G401.6 (cell line): ENCODE results near the gene PCDH9.

ENCODE experiments used
- FAIRE-seq: peaks from 2 replicates; lab custom pipeline; 2012; peaks lifted over from hg19 to GRCh38; lab: Jason Lieb, UNC

PCDH9 gene

GRCh38 chr13:66443926-66444325 lies 786.2 kb downstream of the PCDH9 start:
- no peak for FAIRE-seq

GRCh38 chr13:66440938-66441337 lies 789.2 kb downstream of the PCDH9 start:
- FAIRE-seq = no peak

- no peak for FAIRE-seq
Observed at GRCh38 chr13:66430728-66431127, 799.4 kb downstream of the PCDH9 start.

GRCh38 chr13:66430269-66430668 lies 799.9 kb downstream of the PCDH9 start:
- no peak for FAIRE-seq

GRCh38 chr13:66429156-66429555 lies 801.0 kb downstream of the PCDH9 start:
- FAIRE-seq = no peak

- FAIRE-seq = no peak
Observed at GRCh38 chr13:66427458-66427861, 802.7 kb downstream of the PCDH9 start.

DNA sequence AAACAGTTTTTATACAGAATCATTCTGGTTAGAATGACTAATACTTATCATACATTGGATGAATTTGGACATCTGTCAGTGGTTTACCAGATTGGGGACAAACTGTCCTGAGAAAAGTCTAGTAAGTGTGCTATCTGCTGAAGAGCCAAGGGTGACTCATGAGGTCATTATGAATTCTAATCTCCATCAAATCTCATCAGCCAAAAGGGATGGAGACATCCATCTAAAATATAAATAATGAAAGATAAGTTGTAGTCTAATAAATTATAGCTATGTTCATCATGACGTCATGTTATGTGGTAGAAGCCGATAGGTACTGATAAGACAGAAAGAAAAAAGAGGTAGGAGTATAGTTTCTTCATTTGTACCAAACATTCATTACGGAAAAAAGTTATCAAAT lies 804.4 kb downstream of the PCDH9 start:
- no peak for FAIRE-seq

- no peak for FAIRE-seq
Observed at GRCh38 chr13:66424422-66424821, 805.7 kb downstream of the PCDH9 start.

DNA sequence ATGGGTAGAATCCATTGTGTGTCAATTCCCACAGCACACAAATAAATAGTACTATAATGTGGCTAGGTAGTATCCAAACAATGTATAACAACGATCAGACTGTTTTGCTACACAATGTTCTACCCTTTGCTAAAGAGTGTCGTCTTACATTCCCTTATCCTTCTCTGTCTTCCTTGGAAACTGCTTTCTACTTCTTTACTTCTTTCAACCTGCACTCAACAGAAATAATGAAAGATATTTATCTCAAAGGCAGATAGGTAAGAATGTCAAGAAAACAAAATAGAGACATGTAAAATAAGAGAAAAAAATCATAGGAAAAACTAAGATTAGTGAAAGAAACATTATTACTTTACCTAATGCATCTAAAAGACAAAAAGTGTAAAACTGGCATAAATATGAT lies 814.7 kb downstream of the PCDH9 start:
- no peak for FAIRE-seq

GRCh38 chr13:66414066-66414800 lies 815.9 kb downstream of the PCDH9 start:
- FAIRE-seq = no peak

DNA sequence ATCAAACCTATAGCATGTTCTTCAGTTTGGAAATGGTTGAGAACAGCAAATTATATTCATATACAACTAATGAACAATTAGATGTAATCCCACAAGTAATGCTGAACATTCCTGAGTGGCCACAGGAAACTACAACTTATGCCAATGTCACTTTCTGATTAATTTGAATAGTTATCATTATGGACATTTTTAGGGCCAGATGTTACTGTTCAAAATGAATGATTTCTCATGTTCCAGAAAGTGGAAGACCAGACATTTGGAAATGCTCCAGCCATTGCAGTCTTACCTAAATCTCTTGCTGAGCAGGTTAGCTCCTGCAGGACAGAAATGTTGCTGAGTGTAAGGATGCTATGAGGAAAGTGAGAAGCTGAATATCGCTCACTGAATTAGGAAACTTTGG lies 819.8 kb downstream of the PCDH9 start:
- no peak for FAIRE-seq

GRCh38 chr13:66409542-66409941 lies 820.6 kb downstream of the PCDH9 start:
- no peak for FAIRE-seq

- no peak for FAIRE-seq
Observed at GRCh38 chr13:66407128-66407527, 823.0 kb downstream of the PCDH9 start.

GRCh38 chr13:66405908-66406802 lies 824.0 kb downstream of the PCDH9 start:
- FAIRE-seq = no peak

DNA sequence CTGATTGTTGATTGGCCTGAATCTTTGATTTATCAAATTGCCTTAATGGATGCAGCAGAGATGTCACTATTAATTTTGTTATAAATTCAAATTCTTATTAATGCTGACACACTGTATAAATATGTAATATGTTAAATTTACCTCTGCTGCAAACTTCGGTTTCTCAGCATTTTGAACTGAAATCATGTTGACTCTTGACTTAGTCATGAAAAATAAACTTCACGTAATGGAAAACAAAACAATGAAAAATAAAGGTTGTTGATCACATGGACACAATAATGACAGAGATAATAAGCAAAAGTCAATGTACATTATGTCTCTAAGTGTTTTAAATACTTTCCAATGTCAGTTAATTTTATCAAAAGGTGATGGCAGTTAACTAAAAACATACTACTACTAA lies 827.6 kb downstream of the PCDH9 start:
- FAIRE-seq = no peak

DNA sequence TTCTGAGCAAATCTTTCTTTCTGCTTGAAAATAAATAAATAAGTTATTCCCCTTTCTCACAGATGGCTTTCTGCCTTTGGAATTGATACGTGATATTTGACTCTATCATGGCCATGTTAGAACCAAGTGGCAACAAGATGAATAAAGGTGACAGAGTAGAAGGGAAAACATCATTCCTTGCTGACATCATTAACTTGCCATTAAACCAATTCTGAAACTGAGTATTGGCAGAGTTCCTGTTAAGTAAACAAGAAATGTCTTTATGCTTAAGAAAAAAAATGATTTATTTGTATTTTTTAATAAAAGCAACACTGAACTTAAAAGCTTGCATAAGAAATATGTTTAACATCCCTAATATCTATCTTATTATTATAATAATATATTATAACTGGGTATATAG lies 828.1 kb downstream of the PCDH9 start:
- FAIRE-seq = no peak

DNA sequence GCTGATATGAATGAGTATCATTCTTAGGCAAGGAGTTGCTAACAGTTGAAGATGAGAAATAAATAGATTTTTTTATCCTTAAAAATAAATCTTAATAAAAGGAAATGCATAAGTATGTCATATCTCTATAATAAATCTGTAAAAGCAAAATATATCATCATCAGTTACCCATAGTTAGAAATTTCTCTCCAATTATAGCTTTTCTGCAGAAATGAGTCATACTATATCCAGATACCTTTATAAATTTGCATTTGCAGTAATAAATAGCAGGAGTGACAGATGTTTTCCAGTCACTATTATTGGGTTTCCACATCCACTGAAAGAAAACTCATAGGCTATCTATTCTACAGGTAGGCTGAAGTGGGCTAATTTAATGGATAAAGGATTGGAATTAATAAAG lies 829.8 kb downstream of the PCDH9 start:
- no peak for FAIRE-seq

DNA sequence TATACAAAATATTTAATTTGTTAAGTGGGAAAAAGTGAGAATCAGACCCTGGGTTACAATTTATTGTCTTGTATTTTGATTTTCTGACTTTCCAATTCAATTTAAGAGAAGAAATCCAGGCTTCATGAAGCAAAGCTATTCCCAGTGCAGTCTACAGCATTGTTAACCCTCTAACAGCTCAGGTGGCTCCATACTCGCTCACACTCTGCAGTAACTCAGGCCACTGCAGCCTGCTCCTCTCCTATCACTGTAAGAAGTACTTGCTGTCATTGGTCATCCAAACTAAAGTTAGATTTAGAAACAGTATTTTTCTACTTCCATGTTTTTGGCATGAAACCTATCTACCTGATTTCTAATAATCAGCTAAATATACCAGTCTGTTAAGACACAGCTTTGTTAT lies 830.3 kb downstream of the PCDH9 start:
- no peak for FAIRE-seq

- no peak for FAIRE-seq
Observed at GRCh38 chr13:66397133-66397532, 833.0 kb downstream of the PCDH9 start.

DNA sequence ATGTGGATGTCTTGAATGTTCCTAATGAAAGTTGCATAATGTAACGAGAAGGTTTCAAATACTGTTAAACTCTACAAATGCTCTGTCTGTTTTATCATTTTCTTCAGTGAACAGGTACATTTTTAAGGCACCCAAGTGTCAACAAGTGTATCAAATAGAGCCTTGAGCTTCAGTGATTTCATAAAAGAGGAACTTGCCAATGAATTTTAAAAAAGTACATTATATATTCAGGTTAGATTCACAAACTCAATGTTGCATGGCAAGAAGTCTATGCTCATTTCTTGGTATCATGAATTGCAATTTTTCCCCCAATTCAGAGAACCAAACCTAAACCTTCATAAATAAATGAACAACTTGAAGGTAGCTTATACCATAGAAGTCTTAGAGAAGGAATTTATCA lies 838.8 kb downstream of the PCDH9 start:
- FAIRE-seq = no peak

DNA sequence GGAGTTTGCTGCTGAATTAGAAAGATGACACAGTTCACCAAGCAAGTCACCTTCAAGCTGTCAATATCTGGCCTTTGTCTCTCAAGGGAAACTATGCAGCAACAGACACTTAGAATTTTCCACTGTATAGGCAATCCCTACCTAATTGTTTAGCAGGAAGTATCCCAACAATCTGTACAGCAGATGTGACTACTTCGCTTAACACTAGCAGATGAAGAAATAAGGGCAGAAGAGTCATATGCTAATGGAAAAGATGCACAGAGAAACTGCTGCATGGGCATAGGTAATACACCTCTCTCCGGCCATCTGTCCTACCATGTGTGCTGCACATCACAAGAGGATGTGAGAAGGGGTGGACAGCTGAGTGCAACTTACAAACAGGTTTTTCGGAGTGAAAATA lies 851.2 kb downstream of the PCDH9 start:
- no peak for FAIRE-seq

- FAIRE-seq = no peak
Observed at GRCh38 chr13:66377569-66377968, 852.6 kb downstream of the PCDH9 start.

GRCh38 chr13:66375756-66376155 lies 854.4 kb downstream of the PCDH9 start:
- no peak for FAIRE-seq

- no peak for FAIRE-seq
Observed at GRCh38 chr13:66369666-66370065, 860.5 kb downstream of the PCDH9 start.
